ENCODE data around the gene HES3.

HES3 gene

DNA sequence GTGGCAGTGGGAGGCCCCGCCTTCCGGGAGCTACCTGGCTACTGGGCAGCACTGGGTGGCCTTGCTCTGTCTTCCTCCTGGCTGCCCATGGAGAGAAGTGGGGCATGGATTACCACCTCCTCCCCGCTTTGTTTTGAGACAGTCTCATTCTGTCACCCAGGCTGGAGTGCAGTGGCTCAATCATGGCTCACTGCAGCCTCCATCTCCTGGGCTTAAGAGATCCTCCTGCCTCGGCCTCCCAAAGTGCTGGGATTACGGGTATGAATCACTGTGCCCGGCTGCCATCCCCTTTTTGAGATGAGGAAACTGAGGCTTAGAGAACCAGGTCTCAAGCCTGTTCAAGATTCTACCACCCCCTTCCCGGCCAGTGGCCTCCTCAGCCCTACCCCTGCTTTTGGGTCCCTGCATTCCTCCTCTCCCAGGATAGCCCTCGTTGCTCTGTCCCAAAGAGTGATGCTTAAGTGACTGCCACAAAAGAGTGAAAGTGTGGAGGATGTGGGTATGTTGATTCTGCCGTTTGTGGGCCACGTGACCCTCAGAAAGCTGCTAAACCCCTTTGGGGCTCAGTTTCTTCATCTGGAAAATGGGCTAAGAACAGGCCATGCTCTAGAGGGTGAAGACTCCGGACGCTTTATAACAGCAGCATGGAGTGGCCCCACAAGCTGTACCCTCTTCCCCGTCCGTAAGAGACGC, 7.8 kb downstream of the HES3 start:
- Histone ChIP-seq H4K20me1 (ENCODE audit: insufficient read depth, low read length) (no peaks in the 10 kb centered on the region), H3K79me2 (ENCODE audit: low read length) (no peaks in the 10 kb centered on the region), H3K9ac (ENCODE audit: low read length) (no peak overlapping the region)

DNA sequence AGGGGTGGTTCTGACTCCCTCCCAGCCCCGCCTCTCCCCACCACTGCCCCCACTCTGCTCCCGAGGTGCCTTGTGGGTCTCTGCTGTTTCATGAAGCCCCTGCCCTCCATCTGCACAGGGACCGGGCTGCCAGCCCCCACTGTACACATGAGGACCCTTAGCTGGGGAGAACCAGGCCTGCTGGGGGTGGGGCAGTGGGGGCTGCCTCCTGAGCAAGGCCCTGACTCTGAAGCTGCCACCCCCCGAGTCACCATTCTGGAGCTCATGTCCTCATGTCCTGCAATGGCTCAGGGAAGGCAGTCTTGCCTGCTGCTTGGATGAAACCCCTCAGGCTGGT, 8.4 kb downstream of the HES3 start:
- Histone ChIP-seq H4K20me1 (ENCODE audit: insufficient read depth, low read length) (no peaks in the 10 kb centered on the region), H3K36me3 (replicated peaks; ENCODE audit: low read depth, low read length) (no peaks in the 10 kb centered on the region), H3K79me2 (ENCODE audit: low read length) (no peaks in the 10 kb centered on the region), H3K9me3 (ENCODE audit: insufficient read depth, low read length) (no peaks in the 10 kb centered on the region), H3K27me3 (ENCODE audit: low read depth, low read length) (no peaks in the 10 kb centered on the region), H3K4me3 (ENCODE audit: low read length) (no peak overlapping the region), H3K27ac (ENCODE audit: low read length) (no peak overlapping the region), H3K4me2 (ENCODE audit: low read length) (no peak overlapping the region), H3K9ac (ENCODE audit: low read length) (no peak overlapping the region), H3K4me1 (ENCODE audit: low read length) (no peaks in the 10 kb centered on the region), H2AFZ (ENCODE audit: low read depth, low read length) (no peak overlapping the region)
- TF ChIP-seq EZH2phosphoT487 (IDR thresholded peaks at IDR 0.05; ENCODE audit: low read depth) = no peak
- TF ChIP-seq, protein P1, sequence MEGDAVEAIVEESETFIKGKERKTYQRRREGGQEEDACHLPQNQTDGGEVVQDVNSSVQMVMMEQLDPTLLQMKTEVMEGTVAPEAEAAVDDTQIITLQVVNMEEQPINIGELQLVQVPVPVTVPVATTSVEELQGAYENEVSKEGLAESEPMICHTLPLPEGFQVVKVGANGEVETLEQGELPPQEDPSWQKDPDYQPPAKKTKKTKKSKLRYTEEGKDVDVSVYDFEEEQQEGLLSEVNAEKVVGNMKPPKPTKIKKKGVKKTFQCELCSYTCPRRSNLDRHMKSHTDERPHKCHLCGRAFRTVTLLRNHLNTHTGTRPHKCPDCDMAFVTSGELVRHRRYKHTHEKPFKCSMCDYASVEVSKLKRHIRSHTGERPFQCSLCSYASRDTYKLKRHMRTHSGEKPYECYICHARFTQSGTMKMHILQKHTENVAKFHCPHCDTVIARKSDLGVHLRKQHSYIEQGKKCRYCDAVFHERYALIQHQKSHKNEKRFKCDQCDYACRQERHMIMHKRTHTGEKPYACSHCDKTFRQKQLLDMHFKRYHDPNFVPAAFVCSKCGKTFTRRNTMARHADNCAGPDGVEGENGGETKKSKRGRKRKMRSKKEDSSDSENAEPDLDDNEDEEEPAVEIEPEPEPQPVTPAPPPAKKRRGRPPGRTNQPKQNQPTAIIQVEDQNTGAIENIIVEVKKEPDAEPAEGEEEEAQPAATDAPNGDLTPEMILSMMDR (IDR thresholded peaks at IDR 0.05; ENCODE audit: low read depth, low read length) = no peak

More for the DNA sequence above, 7.8 kb downstream of the HES3 start:
- no peaks in the 10 kb centered on the region for H3K9me3 ChIP-seq (ENCODE audit: insufficient read depth, low read length)
- H2AFZ ChIP-seq (ENCODE audit: low read depth, low read length) = no peak overlapping the region
- H3K4me2 ChIP-seq (ENCODE audit: low read length) = no peak overlapping the region
- TF ChIP-seq EZH2phosphoT487 (IDR thresholded peaks at IDR 0.05; ENCODE audit: low read depth) = no peak
- TF ChIP-seq, protein P1 (IDR thresholded peaks at IDR 0.05; ENCODE audit: low read depth, low read length) = no peak
- no peaks in the 10 kb centered on the region for H3K4me1 ChIP-seq (ENCODE audit: low read length)
- no peaks in the 10 kb centered on the region for H3K27me3 ChIP-seq (ENCODE audit: low read depth, low read length)
- H3K4me3 ChIP-seq (ENCODE audit: low read length) = no peak overlapping the region
- H3K36me3 ChIP-seq (replicated peaks; ENCODE audit: low read depth, low read length) = no peaks in the 10 kb centered on the region
- no peak overlapping the region for H3K27ac ChIP-seq (ENCODE audit: low read length)

DNA sequence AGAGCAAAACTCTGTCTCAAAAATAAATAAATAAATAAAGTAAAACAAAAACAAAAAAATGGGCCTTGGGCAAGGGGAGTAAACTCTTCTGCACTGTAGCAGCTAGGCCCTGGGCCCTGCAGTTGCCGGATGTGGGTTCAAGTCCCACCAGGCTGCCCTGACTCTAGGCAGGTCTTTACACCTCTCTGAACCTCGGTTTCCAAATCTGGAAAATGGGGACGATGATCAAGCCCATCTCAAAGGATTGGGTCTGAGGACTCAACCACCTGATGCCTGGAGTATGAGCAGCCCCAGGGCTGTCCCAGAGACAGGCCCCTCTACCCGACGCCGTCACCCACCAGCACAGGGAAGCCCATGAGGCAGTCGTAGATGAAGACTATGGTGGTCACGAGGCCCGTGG, 9.4 kb downstream of the HES3 start:
- TF ChIP-seq, protein P1 (IDR thresholded peaks at IDR 0.05; ENCODE audit: low read depth, low read length) = no peak
- TF ChIP-seq EZH2phosphoT487 (IDR thresholded peaks at IDR 0.05; ENCODE audit: low read depth) = no peak
- H3K9me3 ChIP-seq (ENCODE audit: insufficient read depth, low read length) = no peaks in the 10 kb centered on the region
- H3K36me3 ChIP-seq (replicated peaks; ENCODE audit: low read depth, low read length) = no peaks in the 10 kb centered on the region
- no peaks in the 10 kb centered on the region for H3K4me1 ChIP-seq (ENCODE audit: low read length)
- no peak overlapping the region for H3K4me2 ChIP-seq (ENCODE audit: low read length)
- H3K9ac ChIP-seq (ENCODE audit: low read length) = no peak overlapping the region
- no peaks in the 10 kb centered on the region for H4K20me1 ChIP-seq (ENCODE audit: insufficient read depth, low read length)
- no peaks in the 10 kb centered on the region for H3K27me3 ChIP-seq (ENCODE audit: low read depth, low read length)
- no peaks in the 10 kb centered on the region for H3K79me2 ChIP-seq (ENCODE audit: low read length)
- no peak overlapping the region for H3K27ac ChIP-seq (ENCODE audit: low read length)
- no peak overlapping the region for H2AFZ ChIP-seq (ENCODE audit: low read depth, low read length)
- no peak overlapping the region for H3K4me3 ChIP-seq (ENCODE audit: low read length)

DNA sequence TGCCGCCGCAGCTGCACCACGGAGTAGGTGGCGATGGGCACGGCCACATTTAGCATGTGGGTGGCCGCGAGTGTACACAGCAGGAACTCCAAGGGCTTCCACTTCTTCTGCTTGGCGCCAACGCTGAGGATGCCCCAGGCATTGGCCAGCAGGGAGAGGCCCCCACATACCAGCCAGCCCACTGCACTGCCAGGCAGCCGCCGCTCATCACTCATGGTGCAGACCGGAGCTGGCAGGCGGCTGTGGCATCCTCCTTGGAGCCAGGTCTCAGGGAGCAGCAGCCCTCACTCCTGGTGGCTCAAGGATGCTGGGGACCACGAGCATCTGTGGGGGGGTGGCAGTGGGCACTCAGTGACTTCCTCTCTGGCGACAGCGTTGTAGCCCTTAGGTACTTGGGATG, 10.7 kb downstream of the HES3 start:
- no peaks in the 10 kb centered on the region for H3K36me3 ChIP-seq (replicated peaks; ENCODE audit: low read depth, low read length)
- no peaks in the 10 kb centered on the region; the same call in 1 of the 2 replicates for H4K20me1 ChIP-seq (ENCODE audit: insufficient read depth, low read length)

More for the DNA sequence above, 10.7 kb downstream of the HES3 start:
- Histone ChIP-seq H3K4me2 (ENCODE audit: low read length) (no peak overlapping the region), H3K27ac (ENCODE audit: low read length) (no peak overlapping the region), H3K4me1 (ENCODE audit: low read length) (no peaks in the 10 kb centered on the region), H3K79me2 (ENCODE audit: low read length) (no peaks in the 10 kb centered on the region), H3K27me3 (ENCODE audit: low read depth, low read length) (no peaks in the 10 kb centered on the region), H3K9ac (ENCODE audit: low read length) (no peak overlapping the region), H2AFZ (ENCODE audit: low read depth, low read length) (no peak overlapping the region), H3K9me3 (ENCODE audit: insufficient read depth, low read length) (no peaks in the 10 kb centered on the region), H3K4me3 (ENCODE audit: low read length) (no peak overlapping the region)
- no peak for TF ChIP-seq EZH2phosphoT487 (IDR thresholded peaks at IDR 0.05; ENCODE audit: low read depth)
- TF ChIP-seq, protein P1 (IDR thresholded peaks at IDR 0.05; ENCODE audit: low read depth, low read length) = no peak

Data from OCI-LY3 (cell line).